ENCODE data around the gene PROKR2. TPM values are rescaled to one million over a fixed set of nuclear protein-coding genes. Genes with fewer than 3 reads are reported as not detected.

The PROKR2 gene
- total RNA-seq, 1 donor from 2014 or later, result not detected

GRCh38 chr20:5282561-5282960, 34.2 kb downstream of the PROKR2 start:
- no peak for DNase-seq (ENCODE audit: low read depth, low spot score)

GRCh38 chr20:5279661-5280060, 37.1 kb downstream of the PROKR2 start:
- no peak for DNase-seq (ENCODE audit: low read depth, low spot score)

- no peak for DNase-seq (ENCODE audit: low read depth, low spot score)
These were observed 44.5 kb downstream of the PROKR2 start for GRCh38 chr20:5272268-5272667.

GRCh38 chr20:5270603-5271002, 46.2 kb downstream of the PROKR2 start:
- DNase-seq (ENCODE audit: low read depth, low spot score), result no peak

GRCh38 chr20:5268449-5268848, 48.3 kb downstream of the PROKR2 start:
- no peak for DNase-seq (ENCODE audit: low read depth, low spot score)

GRCh38 chr20:5267092-5267491, 49.7 kb downstream of the PROKR2 start:
- DNase-seq (ENCODE audit: low read depth, low spot score), result no peak

Other genes starting within 250 kb of the PROKR2 start
- gene TMEM230, start 203.9 kb downstream of the PROKR2 start, total RNA-seq, result 87.4 and 99.6 TPM in 2 replicates
- 174 and 272 TPM in 2 replicates for gene PCNA, start 197.0 kb downstream of the PROKR2 start, total RNA-seq
- 34.2 and 58.8 TPM in 2 replicates for gene CDS2, start 189.9 kb downstream of the PROKR2 start, total RNA-seq

Data from pulmonary artery endothelial cell (primary cell).